ENCODE results near the gene ARHGAP15.

- TF ChIP-seq POLR2AphosphoS5 (IDR thresholded peaks at IDR 0.05; ENCODE audit: insufficient read depth in 1 of 2, low read depth in 1 of 2) (no peak), CTCF (IDR thresholded peaks at IDR 0.05) (no peak)
Measured at GRCh38 chr2:143758629-143759330, 629.6 kb downstream of the ARHGAP15 start.

Data from vagina (tissue), 2 donors.